GM12801 (cell line): ENCODE results near the gene EEF2K.

Source experiments
- TF ChIP-seq, protein P1 (sequence below): IDR thresholded peaks from one replicate; pipeline ENCODE4 v1.5.1; 2011; ENCODE audit warnings: control low read depth; ENCODE audit not compliant: insufficient read length; ENCODE audit errors: extremely low read depth

The EEF2K gene

DNA sequence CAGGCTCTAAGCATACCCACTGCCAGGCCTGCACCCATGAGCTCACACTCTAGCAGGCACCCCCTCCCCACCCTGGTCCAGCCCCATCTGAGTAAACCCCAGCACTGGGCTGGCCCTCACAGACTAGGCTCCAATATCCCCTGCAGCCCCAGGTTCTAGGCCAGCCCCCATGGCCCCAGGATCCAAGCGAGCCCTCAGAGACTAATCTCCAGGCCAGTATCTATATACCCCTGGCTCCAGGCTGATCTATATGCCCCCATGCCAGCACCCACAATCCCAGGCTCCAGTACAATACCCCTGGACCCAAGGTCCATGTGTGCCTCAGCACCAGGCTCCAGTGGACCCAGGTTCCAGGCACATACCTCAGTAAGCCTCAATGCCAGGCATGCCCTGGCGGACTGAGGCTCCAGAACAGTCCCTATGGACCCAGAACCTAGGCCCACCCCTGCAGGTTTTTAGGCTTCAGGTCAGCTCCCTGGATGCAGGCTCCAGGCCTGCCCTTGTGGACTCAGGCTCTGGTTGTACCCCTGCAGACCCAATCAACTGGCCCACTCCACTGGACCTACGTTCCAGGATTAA, 129.7 kb downstream of the EEF2K start:
- TF ChIP-seq, protein P1, sequence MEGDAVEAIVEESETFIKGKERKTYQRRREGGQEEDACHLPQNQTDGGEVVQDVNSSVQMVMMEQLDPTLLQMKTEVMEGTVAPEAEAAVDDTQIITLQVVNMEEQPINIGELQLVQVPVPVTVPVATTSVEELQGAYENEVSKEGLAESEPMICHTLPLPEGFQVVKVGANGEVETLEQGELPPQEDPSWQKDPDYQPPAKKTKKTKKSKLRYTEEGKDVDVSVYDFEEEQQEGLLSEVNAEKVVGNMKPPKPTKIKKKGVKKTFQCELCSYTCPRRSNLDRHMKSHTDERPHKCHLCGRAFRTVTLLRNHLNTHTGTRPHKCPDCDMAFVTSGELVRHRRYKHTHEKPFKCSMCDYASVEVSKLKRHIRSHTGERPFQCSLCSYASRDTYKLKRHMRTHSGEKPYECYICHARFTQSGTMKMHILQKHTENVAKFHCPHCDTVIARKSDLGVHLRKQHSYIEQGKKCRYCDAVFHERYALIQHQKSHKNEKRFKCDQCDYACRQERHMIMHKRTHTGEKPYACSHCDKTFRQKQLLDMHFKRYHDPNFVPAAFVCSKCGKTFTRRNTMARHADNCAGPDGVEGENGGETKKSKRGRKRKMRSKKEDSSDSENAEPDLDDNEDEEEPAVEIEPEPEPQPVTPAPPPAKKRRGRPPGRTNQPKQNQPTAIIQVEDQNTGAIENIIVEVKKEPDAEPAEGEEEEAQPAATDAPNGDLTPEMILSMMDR: no peak

DNA sequence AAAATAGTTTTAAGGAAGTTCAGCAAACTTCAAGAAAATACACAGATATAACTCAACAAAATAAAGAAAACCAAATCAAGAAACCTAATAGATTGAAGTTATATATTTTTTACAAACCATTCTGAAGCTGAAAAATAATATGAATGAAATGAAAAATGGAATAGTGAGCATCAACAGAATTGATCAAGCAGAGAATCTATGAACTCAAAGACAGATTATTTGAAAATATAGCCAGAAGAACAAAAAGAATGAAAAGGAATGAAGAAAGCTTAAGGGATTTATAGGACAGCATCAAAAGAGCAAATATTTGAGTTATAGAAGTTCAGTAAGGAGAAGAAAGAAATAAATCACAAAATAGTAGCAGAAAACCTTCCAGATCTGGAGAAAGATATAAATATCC, 130.5 kb downstream of the EEF2K start:
- TF ChIP-seq, protein P1: no peak

DNA sequence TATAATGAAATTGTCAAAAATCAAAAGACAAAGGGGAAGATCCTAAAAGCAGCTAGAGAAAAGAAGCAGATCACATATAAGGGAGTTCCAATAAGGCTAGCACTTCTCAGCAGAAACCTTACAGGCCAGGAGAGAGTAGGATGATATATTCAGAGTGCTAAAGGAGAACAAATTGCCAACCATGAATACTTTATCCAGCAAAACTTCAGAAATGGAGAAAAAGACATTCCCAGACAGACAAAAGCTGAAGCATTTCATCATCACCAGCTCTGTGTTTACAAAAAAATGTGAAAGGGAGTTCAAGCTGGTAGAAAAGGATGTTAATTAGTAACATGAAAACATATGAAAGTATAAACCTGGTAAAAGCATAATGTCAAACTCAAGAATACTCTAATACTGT, 131.0 kb downstream of the EEF2K start:
- TF ChIP-seq, protein P1: no peak

DNA sequence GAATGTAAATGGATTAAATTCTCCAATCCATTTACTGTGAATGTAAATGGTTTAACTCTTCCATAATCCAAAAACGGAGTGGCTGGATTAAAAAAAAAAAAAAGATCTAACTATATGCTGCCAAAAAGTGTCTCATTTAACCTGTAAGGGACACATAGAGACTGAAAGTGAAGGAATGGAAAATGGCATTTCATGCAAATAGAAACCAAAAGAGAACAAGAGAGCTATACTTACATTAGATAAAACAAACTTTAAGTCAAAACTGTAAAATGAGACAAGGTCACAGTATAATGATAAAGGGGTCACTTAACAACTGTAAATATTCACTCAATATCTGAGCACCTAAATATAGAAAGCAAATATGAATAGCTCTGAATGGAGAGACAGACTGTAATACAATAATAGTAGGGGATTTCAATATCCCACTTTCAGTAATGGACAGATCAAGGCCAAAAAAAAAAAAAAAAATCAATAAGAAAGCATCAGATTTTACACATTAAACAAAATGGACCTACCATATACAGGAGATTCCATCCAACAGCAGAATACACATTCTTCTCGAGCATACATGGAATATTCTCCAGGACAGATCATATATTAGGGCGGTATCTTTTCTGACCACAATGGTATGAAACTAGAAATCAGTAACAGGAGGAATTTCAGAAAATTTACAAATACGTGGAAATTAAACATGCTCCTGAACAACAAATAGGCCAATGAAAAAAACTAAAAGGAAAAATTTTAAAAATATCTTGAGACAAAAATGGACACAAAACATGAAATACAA, 132.0 kb downstream of the EEF2K start:
- TF ChIP-seq, protein P1: no peak
